Right atrium auricular region (tissue), 2 donors: ENCODE data around the gene URM1. TPM values are rescaled to one million over a fixed set of nuclear protein-coding genes. Genes with fewer than 3 reads are reported as not detected.

Experiments
- DNase-seq: peaks from one replicate; pipeline ENCODE4 v3.0.0-alpha.2; 2019; ENCODE audit warnings: low spot score
- H3K27ac ChIP-seq, 2 donors: fragments of 200-600 bp; sonication (generic); 1 replicate in 1 of 2; 2 replicates in 1 of 2; pipeline ENCODE4 v1.5.1; 2016 to 2019
- H3K27me3 ChIP-seq, 2 donors: fragments of 200-600 bp; sonication (generic); one replicate each; pipeline versions ENCODE4 v1.5.1 to v1.6.0; 2017 to 2019
- H3K36me3 ChIP-seq: fragments of 200-600 bp; sonication (generic); one replicate; pipeline ENCODE4 v1.5.1; 2016
- H3K4me1 ChIP-seq, 2 donors: fragments of 200-600 bp; sonication (generic); one replicate each; pipeline versions ENCODE4 v1.5.1 to v1.6.0; 2017 to 2019
- H3K4me3 ChIP-seq, 2 donors: fragments of 200-600 bp; sonication (generic); 1 replicate in 1 of 2; 2 replicates in 1 of 2; pipeline ENCODE4 v1.5.1; 2017 to 2019; ENCODE audit warnings: mild to moderate bottlenecking in 1 of 2, moderate library complexity in 1 of 2
- H3K9me3 ChIP-seq, 2 donors: fragments of 200-600 bp; sonication (generic); one replicate each; pipeline ENCODE4 v1.5.1; 2019
- total RNA-seq, 2 donors: library from RNA; depleted of rRNA; stranded (reverse); fragments of >200 nt; gene quantifications; one replicate each; pipeline ENCODE4 v1.1.0, GENCODE V29; 2016
- TF ChIP-seq, protein P1 (sequence below), 2 donors: fragments of 200-600 bp; sonication (generic); IDR thresholded peaks; one replicate each; pipeline ENCODE4 v1.5.1; 2019; ENCODE audit warnings: antibody characterized with exemption in 2 of 2

Gene URM1
- total RNA-seq, 2 donors from 2014 or later: 34.0 to 37.3 TPM

DNA sequence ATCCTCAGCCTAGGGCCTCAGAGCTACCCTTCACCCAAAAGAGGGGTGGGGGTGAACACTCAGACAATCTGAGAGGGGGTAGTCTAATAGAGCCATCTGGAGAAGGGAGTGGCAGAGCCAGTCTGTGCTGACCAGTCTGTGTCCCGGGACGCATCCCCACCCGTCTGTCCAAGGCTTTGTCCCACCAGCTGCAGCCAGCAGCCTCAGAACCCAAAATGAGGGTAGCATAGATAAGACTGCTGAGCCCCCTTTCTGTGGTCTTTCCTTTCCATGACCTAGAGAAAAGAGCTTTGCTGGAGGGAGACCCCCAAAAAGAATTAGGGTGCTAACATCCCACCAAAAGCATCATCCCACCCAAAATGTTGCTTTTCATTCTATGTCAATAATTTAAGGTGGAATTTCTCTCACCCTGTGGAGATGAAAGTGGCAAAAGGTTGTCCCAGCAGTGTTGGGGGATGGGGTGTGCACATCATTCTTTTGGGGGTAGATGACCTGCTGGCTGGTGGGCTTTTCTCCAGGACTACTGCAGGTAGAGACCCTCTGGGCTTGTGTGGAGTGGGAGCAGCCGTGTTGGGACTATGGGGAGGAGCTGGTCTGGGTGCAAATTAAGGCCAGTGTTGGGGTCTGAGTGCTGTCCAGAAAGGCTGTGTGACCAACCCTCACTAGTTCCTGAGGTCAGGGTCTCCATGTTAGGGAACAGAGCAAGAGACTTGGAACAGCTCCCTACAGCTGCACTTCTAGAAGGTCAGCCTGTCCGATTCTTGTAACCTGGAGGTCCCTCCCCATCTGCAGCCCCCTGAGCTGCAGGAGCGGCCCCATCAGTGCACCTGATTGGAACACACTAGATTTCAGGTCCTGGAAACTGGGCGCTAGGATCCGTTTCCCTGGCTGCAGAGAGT is 19.9 kb downstream of the URM1 start:
- TF ChIP-seq, protein P1, sequence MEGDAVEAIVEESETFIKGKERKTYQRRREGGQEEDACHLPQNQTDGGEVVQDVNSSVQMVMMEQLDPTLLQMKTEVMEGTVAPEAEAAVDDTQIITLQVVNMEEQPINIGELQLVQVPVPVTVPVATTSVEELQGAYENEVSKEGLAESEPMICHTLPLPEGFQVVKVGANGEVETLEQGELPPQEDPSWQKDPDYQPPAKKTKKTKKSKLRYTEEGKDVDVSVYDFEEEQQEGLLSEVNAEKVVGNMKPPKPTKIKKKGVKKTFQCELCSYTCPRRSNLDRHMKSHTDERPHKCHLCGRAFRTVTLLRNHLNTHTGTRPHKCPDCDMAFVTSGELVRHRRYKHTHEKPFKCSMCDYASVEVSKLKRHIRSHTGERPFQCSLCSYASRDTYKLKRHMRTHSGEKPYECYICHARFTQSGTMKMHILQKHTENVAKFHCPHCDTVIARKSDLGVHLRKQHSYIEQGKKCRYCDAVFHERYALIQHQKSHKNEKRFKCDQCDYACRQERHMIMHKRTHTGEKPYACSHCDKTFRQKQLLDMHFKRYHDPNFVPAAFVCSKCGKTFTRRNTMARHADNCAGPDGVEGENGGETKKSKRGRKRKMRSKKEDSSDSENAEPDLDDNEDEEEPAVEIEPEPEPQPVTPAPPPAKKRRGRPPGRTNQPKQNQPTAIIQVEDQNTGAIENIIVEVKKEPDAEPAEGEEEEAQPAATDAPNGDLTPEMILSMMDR (IDR thresholded peaks at IDR 0.05): no peak
- Histone ChIP-seq H3K36me3 (peaks cover 34% of the 10 kb centered on the region), H3K27ac (no peak overlapping the region), H3K4me3 (no peak overlapping the region), H3K4me1 (no peaks in the 10 kb centered on the region), H3K27me3 (peaks cover 0 to 3% of the 10 kb centered on the region in 2 donors), H3K9me3 (no peaks in the 10 kb centered on the region)
- DNase-seq: no peak

DNA sequence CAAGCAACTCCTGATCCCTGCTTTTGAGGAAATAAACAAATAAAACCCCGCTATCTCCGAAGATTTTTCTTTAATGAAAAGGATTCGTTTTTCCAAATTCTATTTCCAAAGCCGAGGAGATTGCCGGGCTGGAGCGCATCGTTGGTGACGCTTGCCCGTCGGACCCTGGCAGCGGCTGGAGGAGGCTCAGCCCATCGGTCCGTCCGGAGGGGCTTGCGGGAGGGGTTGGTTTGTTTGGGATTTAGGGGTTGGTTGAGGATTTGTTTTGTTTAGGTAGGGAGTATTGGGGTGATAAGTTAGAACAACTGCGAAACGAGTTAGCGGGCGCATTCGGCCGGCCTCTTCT is 20.8 kb downstream of the URM1 start:
- peaks cover 34% of the 10 kb centered on the region for H3K36me3 ChIP-seq
- peaks cover 0 to 3% of the 10 kb centered on the region in 2 donors for H3K27me3 ChIP-seq

DNA sequence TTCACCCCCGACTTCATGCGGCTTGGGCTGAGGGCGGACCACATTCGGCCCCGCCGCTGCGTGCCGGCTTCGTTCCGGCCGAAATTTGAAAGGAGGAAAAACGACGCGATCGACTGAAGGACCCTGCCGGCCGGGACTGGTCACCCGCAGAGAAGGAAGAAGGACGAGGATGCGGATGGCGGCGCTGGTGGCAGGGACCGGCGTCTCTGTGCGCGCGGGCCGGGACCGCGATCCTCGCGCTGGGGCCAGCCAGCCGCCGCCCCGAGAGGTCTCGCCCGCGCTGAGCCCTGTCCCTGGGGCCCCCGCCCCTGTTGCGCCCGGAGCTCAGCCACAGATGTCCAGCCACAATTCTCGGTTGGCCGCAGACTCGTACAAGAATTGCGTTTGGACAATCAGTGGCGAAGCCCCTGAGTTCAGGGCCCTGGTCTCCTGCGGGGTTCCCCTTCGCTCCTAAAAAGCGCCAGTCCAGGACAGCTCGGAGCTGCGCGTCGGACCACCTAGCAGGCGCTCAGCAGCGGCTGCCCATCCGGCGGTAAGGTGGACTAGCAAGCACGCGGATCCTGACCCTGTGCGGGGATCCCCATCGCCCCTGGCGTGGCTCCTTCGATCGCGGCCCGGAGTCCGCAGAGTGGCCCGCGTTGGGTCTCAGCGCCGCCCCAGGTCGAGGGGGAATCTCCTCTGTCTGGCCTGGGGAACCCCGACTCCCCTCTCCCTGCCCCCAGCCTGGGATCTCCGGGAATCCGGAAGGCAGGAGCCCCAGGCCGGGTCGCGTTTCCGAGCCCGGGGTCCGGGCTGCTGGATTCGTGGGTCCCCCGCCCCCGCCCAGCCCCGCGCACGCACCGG is 21.3 kb downstream of the URM1 start:
- peaks cover 30% of the 10 kb centered on the region for H3K36me3 ChIP-seq

More for the DNA sequence above, 20.8 kb downstream of the URM1 start:
- Histone ChIP-seq H3K4me1 (peaks cover 0 to 2% of the 10 kb centered on the region in 2 donors), H3K9me3 (no peaks in the 10 kb centered on the region), H3K27ac (no peak overlapping the region), H3K4me3 (no peak overlapping the region)
- DNase-seq: no peak
- TF ChIP-seq, protein P1 (IDR thresholded peaks at IDR 0.05): no peak

DNA sequence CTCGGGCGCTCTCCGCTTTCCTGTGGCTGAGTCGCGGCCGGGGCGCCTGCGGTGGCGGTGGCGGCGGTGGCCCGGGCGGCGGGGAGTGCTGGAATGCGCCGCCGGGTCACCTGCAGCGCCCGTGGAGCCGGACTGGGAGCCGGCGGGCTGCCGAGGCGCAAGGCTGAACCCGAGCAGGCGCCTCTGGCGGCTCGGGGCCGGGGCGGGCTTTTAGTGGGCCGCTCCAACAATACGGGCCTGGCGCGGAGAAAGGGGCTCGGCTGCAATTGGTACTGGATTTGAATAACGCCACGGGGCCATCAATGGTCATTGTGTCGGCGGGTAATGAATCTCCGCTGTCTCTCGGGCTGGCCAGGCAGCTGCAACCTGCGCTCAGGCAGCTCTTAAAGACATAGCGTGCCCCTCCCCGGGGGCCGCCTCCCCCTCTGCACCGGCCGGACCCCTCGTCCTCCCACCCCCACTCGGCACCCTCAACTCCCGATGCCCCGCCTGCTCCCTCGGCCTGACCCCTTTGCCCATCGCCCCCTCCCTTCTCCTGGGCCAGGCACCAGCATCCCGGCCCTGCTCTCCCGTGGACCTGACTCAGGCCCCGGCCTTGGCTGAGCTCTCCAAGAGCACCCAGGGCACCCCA is 22.1 kb downstream of the URM1 start:
- DNase-seq: no peak
- Histone ChIP-seq H3K9me3 (no peaks in the 10 kb centered on the region), H3K4me3 (no peak overlapping the region), H3K27ac (no peak overlapping the region), H3K36me3 (peaks cover 23% of the 10 kb centered on the region), H3K4me1 (peaks cover 0 to 13% of the 10 kb centered on the region in 2 donors), H3K27me3 (peaks cover 0 to 3% of the 10 kb centered on the region in 2 donors)
- TF ChIP-seq, protein P1 (IDR thresholded peaks at IDR 0.05): no peak

More for the DNA sequence above, 21.3 kb downstream of the URM1 start:
- no peak for DNase-seq
- Histone ChIP-seq H3K4me3 (no peak overlapping the region), H3K27me3 (peaks cover 0 to 3% of the 10 kb centered on the region in 2 donors), H3K4me1 (peaks cover 0 to 8% of the 10 kb centered on the region in 2 donors), H3K27ac (no peak overlapping the region), H3K9me3 (no peaks in the 10 kb centered on the region)
- TF ChIP-seq, protein P1 (IDR thresholded peaks at IDR 0.05): no peak

DNA sequence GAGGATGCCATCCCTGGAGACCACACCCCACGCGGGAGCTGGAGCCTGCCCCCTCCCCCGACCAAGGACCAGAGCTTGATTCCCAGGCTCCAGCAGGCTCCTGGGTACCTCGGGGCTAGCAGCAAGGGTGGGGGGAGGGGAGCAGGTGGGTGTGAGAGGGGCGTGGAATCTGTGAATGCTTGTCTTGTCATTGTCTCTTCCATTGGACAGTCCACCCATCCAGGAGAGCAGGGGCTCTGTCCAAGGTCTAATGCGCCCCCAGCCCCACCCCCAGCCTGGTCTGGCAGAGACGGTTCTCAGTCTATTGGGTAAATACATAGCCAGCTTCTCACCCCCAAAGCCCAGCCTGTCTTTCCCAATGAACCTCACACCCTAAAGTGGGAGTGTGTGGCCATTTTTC is 22.8 kb downstream of the URM1 start:
- peaks cover 15% of the 10 kb centered on the region for H3K36me3 ChIP-seq
- H3K27me3 ChIP-seq: peaks cover 0 to 3% of the 10 kb centered on the region in 2 donors
- no peak overlapping the region for H3K27ac ChIP-seq
- H3K9me3 ChIP-seq: no peaks in the 10 kb centered on the region
- H3K4me3 ChIP-seq: no peak overlapping the region
- H3K4me1 ChIP-seq: peaks cover 0 to 13% of the 10 kb centered on the region in 2 donors
- DNase-seq: no peak
- TF ChIP-seq, protein P1 (IDR thresholded peaks at IDR 0.05): no peak
